K562 (cell line): ENCODE data around the gene ENOX2. TPM values are rescaled to one million over a fixed set of nuclear protein-coding genes. Genes with fewer than 3 reads are reported as not detected.
A peak's percentile ranks its signal among the peaks of the same experiment; 100 is the strongest.

Experiments
- ARHGAP35 ChIP-seq: fragments of 450-650 bp; IDR thresholded peaks from 2 replicates; pipeline ENCODE4 v1.6.1; 2018; ENCODE audit not compliant: partially characterized antibody
- CHAMP1 ChIP-seq: fragments of 450-650 bp; IDR thresholded peaks from 2 replicates; pipeline ENCODE4 v1.6.1; 2016; ENCODE audit warnings: mild to moderate bottlenecking
- CHCHD3 ChIP-seq: fragments of 250-450 bp; sonication (Bioruptor Pico); IDR thresholded peaks from 2 replicates; pipeline ENCODE4 v2.1.2; 2022; ENCODE audit warnings: mild to moderate bottlenecking
- CREB3 ChIP-seq: fragments of 450-650 bp; conservative IDR thresholded peaks from 2 replicates; pipeline ENCODE4 v1.6.1; 2016; ENCODE audit warnings: missing genetic modification characterization, low read depth, mild to moderate bottlenecking, missing compliant biosample characterization, moderate library complexity
- GATAD2B ChIP-seq: fragments of 450-650 bp; IDR thresholded peaks from 2 replicates; pipeline ENCODE4 v1.6.1; 2017; ENCODE audit warnings: mild to moderate bottlenecking, borderline replicate concordance
- JUND ChIP-seq, 2 experiments: IDR thresholded peaks; 2 replicates in 1 of 2; 3 replicates in 1 of 2; pipeline ENCODE4 v1.6.1; 2011; ENCODE audit warnings: borderline replicate concordance in 2 of 2, low read depth in 2 of 2, low read length in 2 of 2, improper control_type of control experiment in 1 of 2, missing biosample characterization in 1 of 2, missing genetic modification characterization in 1 of 2, missing genetic modification reagents in 1 of 2
- MAX ChIP-seq: sonication (generic); formaldehyde crosslinking; IDR thresholded peaks from 2 replicates; pipeline ENCODE4 v1.9.0; 2022; ENCODE audit warnings: mild to moderate bottlenecking, missing genetic modification reagents
- MLX ChIP-seq, 2 experiments: fragments of 450-650 bp in 1 of 2; sonication (generic) in 1 of 2; formaldehyde crosslinking; conservative IDR thresholded peaks; 2 replicates each; pipeline versions ENCODE4 v1.4.0 to v1.8.1; 2020 to 2022; ENCODE audit warnings: mild to moderate bottlenecking in 1 of 2, missing genetic modification reagents in 1 of 2
- NFIC ChIP-seq: fragments of 450-650 bp; IDR thresholded peaks from 2 replicates; pipeline ENCODE4 v1.6.1; 2017; ENCODE audit warnings: mild to moderate bottlenecking, inconsistent platforms
- NFYB ChIP-seq: IDR thresholded peaks from 2 replicates; pipeline ENCODE4 v1.6.1; 2011; ENCODE audit warnings: mild to moderate bottlenecking, moderate library complexity; ENCODE audit not compliant: insufficient read length; ENCODE audit errors: extremely low read depth
- PML ChIP-seq: IDR thresholded peaks from 2 replicates; pipeline ENCODE4 v1.6.1; 2012; ENCODE audit warnings: low read length, inconsistent platforms
- RAD51 ChIP-seq: fragments of 450-650 bp; IDR thresholded peaks from 2 replicates; pipeline ENCODE4 v1.7.1; 2016; ENCODE audit warnings: low read depth, mild to moderate bottlenecking, borderline replicate concordance
- THRAP3 ChIP-seq: fragments of 450-650 bp; IDR thresholded peaks from 2 replicates; pipeline ENCODE4 v1.6.1; 2016; ENCODE audit warnings: mild to moderate bottlenecking, inconsistent platforms, borderline replicate concordance
- ZKSCAN1 ChIP-seq: fragments of 150-350 bp; IDR thresholded peaks from 2 replicates; pipeline ENCODE4 v1.6.1; 2016; ENCODE audit warnings: low read depth, low read length
- ZNF146 ChIP-seq: IDR thresholded peaks from one replicate; pipeline ENCODE4 v1.6.1; 2018; ENCODE audit warnings: missing compliant biosample characterization; ENCODE audit not compliant: unreplicated experiment
- ZNF384 ChIP-seq: IDR thresholded peaks from 2 replicates; pipeline ENCODE4 v1.6.1; 2012; ENCODE audit warnings: low read depth, low read length, improper control_type of control experiment
- ZNF655 ChIP-seq: fragments of 250-450 bp; sonication (Bioruptor Pico); IDR thresholded peaks from 2 replicates; pipeline ENCODE4 v1.5.0; 2021
- polyA plus RNA-seq, 8 experiments: library from polyadenylated mRNA; depleted of rRNA in 4 of 8; stranded (reverse) in 5 of 8; unstranded in 3 of 8; fragments of >200 nt; fragmentation: Nextera tagmentation in 2 of 8; fragmentation: Illumina TruSeq in 1 of 8; extraction: Ambion mirVana in 2 of 8; extraction: Trizol in 1 of 8; gene quantifications; 2 replicates each; pipeline versions ENCODE4 v1.2.1 to v1.2.3, GENCODE V29; 2011 to 2014; ENCODE audit warnings: inconsistent platforms in 1 of 8, missing spikeins in 1 of 8
- total RNA-seq, 7 experiments: library from RNA; depleted of rRNA in 6 of 7; stranded (reverse); fragments of >200 nt in 6 of 7; fragmentation: Illumina TruSeq in 2 of 7; extraction: Trizol in 2 of 7; gene quantifications; 2 replicates each; pipeline versions ENCODE4 v1.2.1 to v1.2.3, GENCODE V29; 2011 to 2021; ENCODE audit warnings: low replicate concordance in 1 of 7
- TF ChIP-seq, protein P1 (sequence below): sonication (generic); formaldehyde crosslinking; IDR thresholded peaks from 2 replicates; pipeline ENCODE4 v1.8.0; 2022; ENCODE audit warnings: missing genetic modification reagents, mild to moderate bottlenecking, borderline replicate concordance

The ENOX2 gene
- total and polyA plus RNA-seq, 9 of the 15 experiments (the other 6 are each of a cell fraction or from before 2014, with no cell fraction given): 6.1 to 24.0 (median 13.8) TPM

- TF ChIP-seq ZNF146 (CRISPR knock-in tag) (no peak), ZNF655 (CRISPR knock-in tag) (no peak), THRAP3 (no peak), ZKSCAN1 (0 out of 2 replicates have a peak, but pooled peaks have one; percentile 28), CHCHD3 (CRISPR knock-in tag) (no peak), RAD51 (no peak; the same call in 1 of the 2 replicates), MAX (CRISPR knock-in tag) (peak; percentile 41; the same call in 1 of the 2 replicates), NFIC (peak; percentile 55), CHAMP1 (peak; percentile 15; the same call in 1 of the 2 replicates), CREB3 (tag) (no peak), ZNF384 (peak; percentile 92), JUND (IDR thresholded peaks at IDR 0.05; ENCODE audit: borderline replicate concordance, low read depth, low read length) (0 out of 2 replicates have a peak, but pooled peaks have one; percentile 31), JUND (tag; IDR thresholded peaks at IDR 0.05; ENCODE audit: borderline replicate concordance, low read depth, low read length) (peak; percentile 30; the same call in 1 of the 3 replicates), GATAD2B (peak; percentile 31; the same call in 1 of the 2 replicates), NFYB (peak; percentile 40), PML (peak; percentile 55; the same call in 1 of the 2 replicates), ARHGAP35 (no peak), MLX (CRISPR knock-in tag; conservative IDR thresholded peaks at IDR 0.05) (no peak)
- TF ChIP-seq, protein P1, sequence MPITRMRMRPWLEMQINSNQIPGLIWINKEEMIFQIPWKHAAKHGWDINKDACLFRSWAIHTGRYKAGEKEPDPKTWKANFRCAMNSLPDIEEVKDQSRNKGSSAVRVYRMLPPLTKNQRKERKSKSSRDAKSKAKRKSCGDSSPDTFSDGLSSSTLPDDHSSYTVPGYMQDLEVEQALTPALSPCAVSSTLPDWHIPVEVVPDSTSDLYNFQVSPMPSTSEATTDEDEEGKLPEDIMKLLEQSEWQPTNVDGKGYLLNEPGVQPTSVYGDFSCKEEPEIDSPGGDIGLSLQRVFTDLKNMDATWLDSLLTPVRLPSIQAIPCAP (CRISPR knock-in tag): no peak
Observed at GRCh38 chrX:130902783-130903613, at the start of gene ENOX2 (continued).
